Type B pancreatic cell (in vitro differentiated cells): Measurements from ENCODE around the gene RPA1. TPM values are rescaled to one million over a fixed set of nuclear protein-coding genes. Genes with fewer than 3 reads are reported as not detected.

ENCODE experiments used
- DNase-seq: peaks from one replicate; pipeline ENCODE4 v3.0.0; 2021; ENCODE audit warnings: mixed read lengths; ENCODE audit not compliant: unreplicated experiment; ENCODE audit errors: extremely low spot score
- H3K27ac Mint-ChIP-seq: 2 replicates; pipeline ENCODE4 v1.8.0; 2021; ENCODE audit warnings: mild to moderate bottlenecking, mixed read lengths
- H3K27me3 Mint-ChIP-seq: 2 replicates; pipeline ENCODE4 v1.8.0; 2021; ENCODE audit warnings: mixed read lengths
- H3K36me3 Mint-ChIP-seq: 2 replicates; pipeline ENCODE4 v1.8.0; 2021; ENCODE audit warnings: mixed read lengths
- H3K4me1 Mint-ChIP-seq: one replicate; pipeline ENCODE4 v1.8.0; 2021; ENCODE audit warnings: mixed read lengths; ENCODE audit not compliant: unreplicated experiment
- H3K4me3 Mint-ChIP-seq: 2 replicates; pipeline ENCODE4 v1.8.0; 2021; ENCODE audit warnings: mild to moderate bottlenecking, mixed read lengths
- H3K9me3 Mint-ChIP-seq: 2 replicates; pipeline ENCODE4 v1.8.0; 2021; ENCODE audit warnings: mixed read lengths
- CTCF ChIP-seq: fragments of 200-600 bp; sonication (generic); conservative IDR thresholded peaks from 2 replicates; pipeline ENCODE4 v1.5.0; 2021; ENCODE audit warnings: antibody characterized with exemption, mild to moderate bottlenecking
- total RNA-seq: library from RNA; stranded (reverse); gene quantifications from 2 replicates; pipeline ENCODE4 v1.2.1, GENCODE V29; 2021; ENCODE audit warnings: low replicate concordance

The RPA1 gene
- total RNA-seq, 1 donor from 2014 or later = 129 TPM

- Mint-ChIP-seq H3K36me3 (no peaks in the 10 kb centered on the region), H3K9me3 (no peaks in the 10 kb centered on the region), H3K4me1 (peaks cover 20% of the 10 kb centered on the region), H3K27me3 (no peaks in the 10 kb centered on the region), H3K4me3 (no peak overlapping the region), H3K27ac (no peak overlapping the region)
- no peak for TF ChIP-seq CTCF
- no peak for DNase-seq
Observed at GRCh38 chr17:1942666-1943435, 113.0 kb downstream of the RPA1 start.

GRCh38 chr17:1943436-1943831, 113.6 kb downstream of the RPA1 start:
- TF ChIP-seq CTCF = no peak
- Mint-ChIP-seq H3K27me3 (no peaks in the 10 kb centered on the region), H3K4me1 (peaks cover 20% of the 10 kb centered on the region), H3K9me3 (no peaks in the 10 kb centered on the region), H3K4me3 (no peak overlapping the region), H3K36me3 (no peaks in the 10 kb centered on the region), H3K27ac (no peak overlapping the region)
- DNase-seq = no peak

GRCh38 chr17:1945621-1946020, 115.8 kb downstream of the RPA1 start:
- TF ChIP-seq CTCF = no peak
- Mint-ChIP-seq H3K4me3 (no peak overlapping the region), H3K27me3 (no peaks in the 10 kb centered on the region), H3K9me3 (no peaks in the 10 kb centered on the region), H3K4me1 (peaks cover 20% of the 10 kb centered on the region), H3K27ac (no peak overlapping the region), H3K36me3 (no peaks in the 10 kb centered on the region)
- DNase-seq = no peak

GRCh38 chr17:1946021-1946932, 116.5 kb downstream of the RPA1 start:
- H3K36me3 Mint-ChIP-seq = no peaks in the 10 kb centered on the region
- H3K4me3 Mint-ChIP-seq = no peak overlapping the region
- no peaks in the 10 kb centered on the region for H3K9me3 Mint-ChIP-seq
- no peak for DNase-seq
- peaks cover 20% of the 10 kb centered on the region for H3K4me1 Mint-ChIP-seq
- no peak overlapping the region for H3K27ac Mint-ChIP-seq
- no peaks in the 10 kb centered on the region for H3K27me3 Mint-ChIP-seq
- no peak for TF ChIP-seq CTCF

- Mint-ChIP-seq H3K9me3 (no peaks in the 10 kb centered on the region), H3K4me3 (no peak overlapping the region), H3K27ac (peak overlapping the region; percentile 29), H3K36me3 (no peaks in the 10 kb centered on the region), H3K27me3 (no peaks in the 10 kb centered on the region), H3K4me1 (peaks cover 20% of the 10 kb centered on the region)
- no peak for DNase-seq
- TF ChIP-seq CTCF = no peak
Observed at GRCh38 chr17:1947229-1947742, 117.5 kb downstream of the RPA1 start.
